ENCODE results near the gene ZMYM4. TPM values are rescaled to one million over a fixed set of nuclear protein-coding genes. Genes with fewer than 3 reads are reported as not detected.

The ZMYM4 gene
- total RNA-seq, 1 experiment from 2014 or later, result 66.0 TPM

- Histone ChIP-seq H4K20me1 (ENCODE audit: control insufficient read depth, insufficient read depth, insufficient read length) (no peaks in the 10 kb centered on the region), H2BK20ac (ENCODE audit: low read depth, low read length, poor library complexity, severe bottlenecking) (no peak overlapping the region), H3K14ac (ENCODE audit: insufficient read depth, low read length) (no peak overlapping the region), H3K56ac (ENCODE audit: insufficient read length, low read depth, low read length) (no peak overlapping the region), H3K4ac (ENCODE audit: low read depth, low read length) (no peak overlapping the region), H3K9me3 (ENCODE audit: control insufficient read depth, low read depth, low read length) (no peaks in the 10 kb centered on the region), H3K23me2 (ENCODE audit: insufficient read length, low read depth, low read length, poor library complexity, severe bottlenecking) (no peaks in the 10 kb centered on the region), H2AK5ac (ENCODE audit: insufficient read length, low read length) (no peak overlapping the region), H4K5ac (ENCODE audit: insufficient read length, low read depth, low read length) (no peak overlapping the region), H3K27ac (ENCODE audit: insufficient read length, low read depth, low read length) (no peak overlapping the region), H3K4me2 (ENCODE audit: insufficient read depth, insufficient read length, low read length) (no peak overlapping the region), H3K79me2 (ENCODE audit: insufficient read depth, low read length) (peaks cover 8% of the 10 kb centered on the region; the same call in 1 of the 2 replicates), H3K23ac (ENCODE audit: insufficient read length, low read depth, low read length) (no peak overlapping the region), H4K91ac (ENCODE audit: insufficient read length, low read depth, low read length) (no peak overlapping the region), H3K9ac (ENCODE audit: extremely low read depth, insufficient read length, low read length) (no peak overlapping the region), H2BK120ac (ENCODE audit: low read depth, low read length, poor library complexity, severe bottlenecking) (no peak overlapping the region), H2BK5ac (ENCODE audit: insufficient read length, low read length) (no peak overlapping the region), H2AFZ (ENCODE audit: low read length) (no peak overlapping the region), H3T11ph (ENCODE audit: low read length) (no peak overlapping the region), H3K18ac (ENCODE audit: insufficient read length, low read depth, low read length) (no peak overlapping the region), H2BK12ac (ENCODE audit: insufficient read length, low read depth, low read length) (no peak overlapping the region), H2BK15ac (ENCODE audit: low read depth, low read length) (no peak overlapping the region), H3K79me1 (ENCODE audit: insufficient read depth, low read depth, low read length, poor library complexity, severe bottlenecking) (peaks cover 4% of the 10 kb centered on the region), H4K8ac (replicated peaks; ENCODE audit: insufficient read length, low read depth, low read length) (no peak overlapping the region), H3K4me1 (ENCODE audit: insufficient read depth, low read length) (no peaks in the 10 kb centered on the region), H3K27me3 (ENCODE audit: insufficient read depth, low read length) (no peaks in the 10 kb centered on the region)
- H3K27ac Mint-ChIP-seq, result no peak overlapping the region
- TF ChIP-seq, protein P1, sequence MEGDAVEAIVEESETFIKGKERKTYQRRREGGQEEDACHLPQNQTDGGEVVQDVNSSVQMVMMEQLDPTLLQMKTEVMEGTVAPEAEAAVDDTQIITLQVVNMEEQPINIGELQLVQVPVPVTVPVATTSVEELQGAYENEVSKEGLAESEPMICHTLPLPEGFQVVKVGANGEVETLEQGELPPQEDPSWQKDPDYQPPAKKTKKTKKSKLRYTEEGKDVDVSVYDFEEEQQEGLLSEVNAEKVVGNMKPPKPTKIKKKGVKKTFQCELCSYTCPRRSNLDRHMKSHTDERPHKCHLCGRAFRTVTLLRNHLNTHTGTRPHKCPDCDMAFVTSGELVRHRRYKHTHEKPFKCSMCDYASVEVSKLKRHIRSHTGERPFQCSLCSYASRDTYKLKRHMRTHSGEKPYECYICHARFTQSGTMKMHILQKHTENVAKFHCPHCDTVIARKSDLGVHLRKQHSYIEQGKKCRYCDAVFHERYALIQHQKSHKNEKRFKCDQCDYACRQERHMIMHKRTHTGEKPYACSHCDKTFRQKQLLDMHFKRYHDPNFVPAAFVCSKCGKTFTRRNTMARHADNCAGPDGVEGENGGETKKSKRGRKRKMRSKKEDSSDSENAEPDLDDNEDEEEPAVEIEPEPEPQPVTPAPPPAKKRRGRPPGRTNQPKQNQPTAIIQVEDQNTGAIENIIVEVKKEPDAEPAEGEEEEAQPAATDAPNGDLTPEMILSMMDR (conservative IDR thresholded peaks at IDR 0.05), result no peak
- H3K36me3 Mint-ChIP-seq (ENCODE audit: insufficient read depth in 1 of 3, low read depth in 3 of 3), result peaks cover 5 to 31% (median 6%) of the 10 kb centered on the region in 3 experiments; a peak in 5 of 7 replicates
- no peak overlapping the region for H3K4me3 Mint-ChIP-seq
- no peaks in the 10 kb centered on the region for H3K9me3 Mint-ChIP-seq
- DNase-seq, result no peak
- H3K4me1 Mint-ChIP-seq, result no peaks in the 10 kb centered on the region
- H3K27me3 Mint-ChIP-seq (ENCODE audit: low read depth), result no peaks in the 10 kb centered on the region
Measured at GRCh38 chr1:35288761-35289160, 20.3 kb downstream of the ZMYM4 start.

All from H9 (cell line).